Ovary (tissue), 9 donors: Measurements from ENCODE around the gene RIBC2. TPM values are rescaled to one million over a fixed set of nuclear protein-coding genes. Genes with fewer than 3 reads are reported as not detected.

Source experiments
- DNase-seq, 5 donors: peaks; one replicate each; pipeline ENCODE4 v3.0.0-alpha.2; 2019 to 2020
- H3K27ac ChIP-seq, 2 donors: fragments of 200-600 bp; one replicate each; pipeline versions ENCODE4 v1.5.1 to v1.8.0; 2019 to 2022
- H3K27me3 ChIP-seq: fragments of 200-600 bp; one replicate; pipeline ENCODE4 v1.8.0; 2022
- H3K36me3 ChIP-seq: fragments of 200-600 bp; sonication (generic); one replicate; pipeline ENCODE4 v1.5.1; 2019
- H3K4me1 ChIP-seq: one replicate; pipeline ENCODE4 v1.8.1; 2013; ENCODE audit warnings: mild to moderate bottlenecking, moderate library complexity; ENCODE audit not compliant: insufficient read depth
- H3K4me3 ChIP-seq: fragments of 200-600 bp; sonication (generic); one replicate; pipeline ENCODE4 v1.5.1; 2017
- H3K9me3 ChIP-seq, 2 donors: fragments of 200-600 bp in 1 of 2; sonication (generic) in 1 of 2; one replicate each; pipeline versions ENCODE4 v1.5.1 to v1.8.1; 2013 to 2019; ENCODE audit warnings: mild to moderate bottlenecking in 1 of 2, moderate library complexity in 1 of 2
- EP300 ChIP-seq: sonication (generic); formaldehyde crosslinking; IDR thresholded peaks from one replicate; pipeline ENCODE4 v1.6.1; 2017; ENCODE audit warnings: antibody characterized with exemption
- POLR2A ChIP-seq: fragments of 450-650 bp; IDR thresholded peaks from one replicate; pipeline ENCODE4 v1.6.1; 2017; ENCODE audit warnings: antibody characterized with exemption, mild to moderate bottlenecking, moderate library complexity
- WGBS, 3 donors: extraction: QIAGEN DNeasy Blood & Tissue Kit in 1 of 3; methylation state at CpG; one replicate each; pipeline versions ENCODE4 v1.1.5 to v1.1.7; 2013 to 2017; 5-methylcytosine and 5-hydroxymethylcytosine counted together
- intact Hi-C, 4 donors: fragments of 100-400 bp; cut with DNase I; formaldehyde crosslinking; loops; one replicate each; pipeline versions ENCODE4 v1.11.0 to v1.15.1; 2022 to 2023
- polyA plus RNA-seq, 2 donors: library from polyadenylated mRNA; stranded (reverse); fragments of 200-250 nt in 1 of 2; fragments of 350-450 nt in 1 of 2; fragmentation: Illumina TruSeq in 1 of 2; extraction: RNeasy Lipid Tissue Mini Kit (QIAGEN cat#74804) in 1 of 2; gene quantifications; one replicate each; pipeline ENCODE4 v1.2.3, GENCODE V29; 2013 to 2014
- total RNA-seq, 7 donors: library from RNA; depleted of rRNA in 2 of 7; stranded (reverse); fragments of >200 nt in 2 of 7; fragmentation: NEBNext Ultra II Directional in 3 of 7; extraction: Animal tissue kit (Norgen Biotek cat#: 25700) in 3 of 7; gene quantifications; one replicate each; pipeline versions ENCODE4 v1.1.0 to v1.2.4, GENCODE V29; 2016 to 2023
- TF ChIP-seq, protein P1 (sequence below), 3 donors: fragments of 450-650 bp in 2 of 3; fragments of 200-600 bp in 1 of 3; IDR thresholded peaks; one replicate each; pipeline versions ENCODE4 v1.5.1 to v1.8.0; 2016 to 2022; ENCODE audit warnings: antibody characterized with exemption in 3 of 3, mild to moderate bottlenecking in 1 of 3
- donor health status: DM: no; HTN: no; CAD: no; lungs with moderate emphysema.
- donor health status: DM: no; HTN: no; CAD: no.
- donor health status: Bipolar disorder and iron deficiency.
- donor health status: DM: yes; HTN: yes; CAD: no.
- donor health status: DM: no; HTN: no; CAD: no.
- donor health status: DM: yes; HTN: yes; CAD: no.

Gene RIBC2
- total and polyA plus RNA-seq, 9 donors = 0.25 to 7.5 (median 0.97) TPM; not detected in 1

DNA sequence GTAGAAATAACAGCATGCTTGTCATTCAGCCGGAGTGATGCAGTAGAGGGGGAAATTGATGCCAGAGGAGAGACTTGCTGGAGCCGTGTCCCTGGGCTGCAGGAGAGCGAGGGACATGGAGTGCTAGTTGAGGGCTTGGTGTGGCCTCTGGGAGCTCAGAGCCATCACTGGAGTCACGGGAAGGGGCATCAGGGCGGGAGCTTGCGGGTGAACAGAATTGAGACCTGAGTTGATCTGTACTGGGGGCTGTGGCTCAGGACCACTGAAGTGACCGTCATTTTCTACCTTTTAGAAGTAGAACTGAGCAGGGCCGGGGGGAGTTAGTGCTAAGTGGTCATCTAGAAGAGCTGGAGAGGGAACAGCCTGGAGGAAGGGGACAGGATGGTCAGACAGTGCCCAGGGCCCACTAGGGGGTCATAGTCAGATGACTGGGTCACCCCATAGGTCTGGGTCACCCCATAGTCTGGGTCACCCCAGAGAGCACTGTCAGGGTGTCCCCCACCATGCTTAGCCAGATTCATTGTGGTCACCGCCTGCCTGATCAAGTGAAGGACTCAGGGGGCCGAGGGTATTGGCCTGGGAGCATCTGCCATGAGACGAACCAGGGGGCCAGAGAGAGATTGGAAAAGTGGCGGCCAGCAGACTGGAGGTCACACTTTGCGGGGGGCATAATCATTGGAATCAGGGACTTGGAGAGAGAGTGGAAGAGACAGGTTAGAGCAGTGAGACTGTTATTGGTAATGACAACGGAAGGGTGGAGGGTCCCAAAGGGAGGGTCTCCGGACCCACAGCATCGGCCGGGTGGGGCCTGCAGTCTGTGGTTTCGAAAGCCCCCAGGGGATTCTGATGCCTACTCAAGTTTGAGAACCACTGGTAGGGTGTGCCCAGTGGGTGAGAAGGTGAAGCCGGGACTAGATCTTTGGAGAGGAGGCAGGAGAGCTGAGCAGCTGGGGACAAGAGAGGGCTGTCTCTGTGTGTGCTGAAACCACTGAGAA, 15.2 kb downstream of the RIBC2 start:
- no peak overlapping the region for H3K27ac ChIP-seq
- peak in 3 of 5 donors; percentile 5 to 20 (median 5) for DNase-seq
- no peak for TF ChIP-seq EP300
- TF ChIP-seq, protein P1, sequence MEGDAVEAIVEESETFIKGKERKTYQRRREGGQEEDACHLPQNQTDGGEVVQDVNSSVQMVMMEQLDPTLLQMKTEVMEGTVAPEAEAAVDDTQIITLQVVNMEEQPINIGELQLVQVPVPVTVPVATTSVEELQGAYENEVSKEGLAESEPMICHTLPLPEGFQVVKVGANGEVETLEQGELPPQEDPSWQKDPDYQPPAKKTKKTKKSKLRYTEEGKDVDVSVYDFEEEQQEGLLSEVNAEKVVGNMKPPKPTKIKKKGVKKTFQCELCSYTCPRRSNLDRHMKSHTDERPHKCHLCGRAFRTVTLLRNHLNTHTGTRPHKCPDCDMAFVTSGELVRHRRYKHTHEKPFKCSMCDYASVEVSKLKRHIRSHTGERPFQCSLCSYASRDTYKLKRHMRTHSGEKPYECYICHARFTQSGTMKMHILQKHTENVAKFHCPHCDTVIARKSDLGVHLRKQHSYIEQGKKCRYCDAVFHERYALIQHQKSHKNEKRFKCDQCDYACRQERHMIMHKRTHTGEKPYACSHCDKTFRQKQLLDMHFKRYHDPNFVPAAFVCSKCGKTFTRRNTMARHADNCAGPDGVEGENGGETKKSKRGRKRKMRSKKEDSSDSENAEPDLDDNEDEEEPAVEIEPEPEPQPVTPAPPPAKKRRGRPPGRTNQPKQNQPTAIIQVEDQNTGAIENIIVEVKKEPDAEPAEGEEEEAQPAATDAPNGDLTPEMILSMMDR (IDR thresholded peaks at IDR 0.05) = no peak
- no peak for TF ChIP-seq POLR2A
- no peaks in the 10 kb centered on the region for H3K4me1 ChIP-seq
- intact Hi-C loops = no loop called here
- H3K36me3 ChIP-seq = no peaks in the 10 kb centered on the region
- no peaks in the 10 kb centered on the region for H3K27me3 ChIP-seq
- no peaks in the 10 kb centered on the region for H3K9me3 ChIP-seq
- H3K4me3 ChIP-seq = no peak overlapping the region
- WGBS, 3 donors = 87 to 92% (median 90%) methylated on average over 19 of the region's 19 CpGs

DNA sequence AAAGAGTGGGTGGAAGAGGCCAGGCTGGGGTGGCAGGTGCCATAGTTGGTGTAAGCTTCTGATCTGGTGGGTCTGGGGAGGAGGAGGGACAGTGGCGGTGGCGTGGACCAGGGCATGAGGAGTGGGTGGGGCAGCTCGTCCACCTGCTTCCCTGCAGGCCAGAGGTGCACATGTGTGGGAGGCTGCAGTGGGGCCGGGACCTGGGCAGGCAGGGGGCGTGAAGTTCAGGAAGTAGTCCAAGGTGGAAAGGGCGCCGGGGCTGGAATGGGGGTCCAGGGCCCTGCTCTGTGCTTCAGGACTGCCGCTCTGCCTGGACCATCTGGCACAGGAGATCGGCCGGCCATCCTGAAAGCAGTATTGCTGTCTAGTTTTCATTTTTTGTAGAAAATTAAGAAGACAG, 15.9 kb downstream of the RIBC2 start:
- H3K4me3 ChIP-seq = no peak overlapping the region
- H3K36me3 ChIP-seq = no peaks in the 10 kb centered on the region
- WGBS, 3 donors = 74 to 90% (median 76%) methylated on average over 10 of the region's 10 CpGs
- peak in 4 of 5 donors; percentile 6 to 25 (median 10) for DNase-seq
- no peak overlapping the region for H3K27ac ChIP-seq
- TF ChIP-seq EP300 (no peak), POLR2A (no peak)
- TF ChIP-seq, protein P1 (IDR thresholded peaks at IDR 0.05) = no peak
- no peaks in the 10 kb centered on the region for H3K4me1 ChIP-seq
- no peaks in the 10 kb centered on the region for H3K9me3 ChIP-seq
- intact Hi-C loops = no loop called here
- H3K27me3 ChIP-seq = no peaks in the 10 kb centered on the region

DNA sequence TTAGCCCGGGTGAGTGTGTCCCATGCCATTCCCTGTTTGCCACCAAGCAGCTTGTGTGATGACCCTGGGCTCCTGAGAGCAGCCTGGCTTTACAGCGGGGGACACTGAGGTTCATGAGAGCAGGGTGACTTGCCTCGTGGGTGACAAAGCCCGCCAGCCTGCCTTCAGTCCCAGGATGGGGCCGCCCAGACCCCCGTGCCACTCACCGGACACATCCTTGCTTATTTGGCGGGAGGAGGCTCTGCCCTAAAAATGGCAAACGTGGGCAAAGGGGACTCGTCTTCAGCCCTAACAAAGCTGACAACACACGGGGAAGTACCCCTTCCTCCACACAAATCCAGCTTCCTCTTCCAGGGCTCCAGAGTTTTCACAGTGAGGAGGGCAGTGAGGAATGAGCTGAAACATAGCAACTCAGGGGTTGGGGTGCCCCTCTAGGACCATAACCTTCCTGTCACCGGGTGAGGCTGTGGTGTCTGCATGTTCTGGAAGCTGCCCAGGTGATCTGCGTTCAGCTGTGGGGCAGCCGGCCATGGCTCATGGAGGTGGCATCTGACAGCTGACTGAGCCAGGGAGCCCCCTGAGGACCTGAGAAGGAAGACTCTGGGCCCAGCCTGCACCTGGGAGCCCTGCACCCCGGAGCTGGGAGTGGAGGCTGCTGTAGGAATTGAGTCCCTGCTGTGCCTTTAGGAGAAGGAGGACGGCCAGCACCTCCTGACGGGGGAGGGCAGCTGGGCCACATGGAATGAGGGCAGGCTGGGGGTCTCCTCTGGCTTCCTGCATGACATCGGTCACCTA, 16.7 kb downstream of the RIBC2 start:
- TF ChIP-seq, protein P1 (IDR thresholded peaks at IDR 0.05) = no peak
- no peak for TF ChIP-seq EP300
- TF ChIP-seq POLR2A = no peak
- DNase-seq = peak in 2 of 5 donors; percentile 9 to 17
- Histone ChIP-seq H3K9me3 (no peaks in the 10 kb centered on the region), H3K36me3 (no peaks in the 10 kb centered on the region), H3K27ac (no peak overlapping the region), H3K27me3 (no peaks in the 10 kb centered on the region), H3K4me1 (no peaks in the 10 kb centered on the region), H3K4me3 (no peak overlapping the region)
- 83 to 92% (median 87%) methylated on average over 18 of the region's 18 CpGs for WGBS, 3 donors
- intact Hi-C loops = loop anchor here in 2 of 4 donors (5.0 to 10.0 kb wide), 2 partner anchors 158 to 335 kb away; no protein-coding TSS in a partner anchor

DNA sequence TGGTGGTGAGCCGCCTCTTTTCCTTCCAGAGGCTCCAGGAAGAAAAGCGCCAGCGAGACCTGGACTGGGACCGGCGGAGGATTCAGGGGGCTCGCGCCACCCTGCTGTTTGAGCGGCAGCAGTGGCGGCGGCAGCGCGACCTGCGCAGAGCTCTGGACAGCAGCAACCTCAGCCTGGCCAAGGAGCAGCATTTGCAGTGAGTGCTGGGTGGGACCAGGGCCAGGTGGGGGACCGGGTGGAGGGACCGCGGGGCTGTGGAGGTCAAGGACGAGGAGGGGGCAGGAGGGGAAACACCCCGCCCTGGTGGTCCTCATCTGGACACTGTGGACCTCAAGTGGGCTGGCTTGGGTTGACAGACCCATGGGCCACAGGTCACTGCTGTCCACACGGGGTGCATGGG, 17.4 kb downstream of the RIBC2 start:
- peak in 2 of 5 donors; percentile 17 to 30 for DNase-seq
- no peaks in the 10 kb centered on the region for H3K9me3 ChIP-seq
- intact Hi-C loops = loop anchor here in 2 of 4 donors (5.0 to 10.0 kb wide), 2 partner anchors 159 to 336 kb away; no protein-coding TSS in a partner anchor
- 81 to 93% (median 84%) methylated on average over 19 of the region's 19 CpGs for WGBS, 3 donors
- no peak overlapping the region for H3K4me3 ChIP-seq
- no peak overlapping the region for H3K27ac ChIP-seq
- no peaks in the 10 kb centered on the region for H3K27me3 ChIP-seq
- no peak for TF ChIP-seq EP300
- TF ChIP-seq POLR2A = no peak
- TF ChIP-seq, protein P1 (IDR thresholded peaks at IDR 0.05) = no peak
- H3K36me3 ChIP-seq = no peaks in the 10 kb centered on the region
- H3K4me1 ChIP-seq = no peaks in the 10 kb centered on the region
